Activated naive CD8-positive, alpha-beta T cell treated with anti-CD3 and anti-CD28 coated beads, Interleukin-2, amount 10 ng/mL, durations not matched to agents 7 days and 5 days (primary cell): Measurements from ENCODE around the gene GPC6. TPM values are rescaled to one million over a fixed set of nuclear protein-coding genes. Genes with fewer than 3 reads are reported as not detected.

Experiments
- ATAC-seq: fragments of 150-1000 bp; cut with Tn5 transposase; one replicate; pipeline ENCODE4 v1.10.0; 2021; ENCODE audit warnings: low read depth, moderate library complexity
- POLR2A ChIA-PET: fragments of 350-600 bp; sonication (Branson Sonifier 250); formaldehyde crosslinking; loops from one replicate; lab custom pipeline; 2021; ENCODE audit warnings: antibody characterized with exemption; lab: Charles Lee
- DNase-seq: peaks from one replicate; pipeline ENCODE4 v3.0.0; 2021
- H3K27ac Mint-ChIP-seq: one replicate; pipeline ENCODE4 v1.8.0; 2022; ENCODE audit warnings: mild to moderate bottlenecking, mixed read lengths
- H3K27me3 Mint-ChIP-seq: one replicate; pipeline ENCODE4 v1.8.0; 2022; ENCODE audit warnings: mild to moderate bottlenecking, moderate library complexity, mixed read lengths
- H3K36me3 Mint-ChIP-seq: one replicate; pipeline ENCODE4 v1.8.0; 2021; ENCODE audit warnings: mild to moderate bottlenecking, mixed read lengths
- H3K4me1 Mint-ChIP-seq: one replicate; pipeline ENCODE4 v1.8.0; 2021; ENCODE audit warnings: mixed read lengths
- H3K4me3 Mint-ChIP-seq: one replicate; pipeline ENCODE4 v1.8.0; 2022; ENCODE audit warnings: mild to moderate bottlenecking, moderate library complexity, mixed read lengths
- H3K9me3 Mint-ChIP-seq: one replicate; pipeline ENCODE4 v1.8.0; 2021; ENCODE audit warnings: mixed read lengths
- total RNA-seq, 2 experiments: library from RNA; stranded (reverse); gene quantifications; one replicate each; pipeline ENCODE4 v1.2.3, GENCODE V29; 2021

Gene GPC6
- total RNA-seq, 2 experiments from 2014 or later: not detected

DNA sequence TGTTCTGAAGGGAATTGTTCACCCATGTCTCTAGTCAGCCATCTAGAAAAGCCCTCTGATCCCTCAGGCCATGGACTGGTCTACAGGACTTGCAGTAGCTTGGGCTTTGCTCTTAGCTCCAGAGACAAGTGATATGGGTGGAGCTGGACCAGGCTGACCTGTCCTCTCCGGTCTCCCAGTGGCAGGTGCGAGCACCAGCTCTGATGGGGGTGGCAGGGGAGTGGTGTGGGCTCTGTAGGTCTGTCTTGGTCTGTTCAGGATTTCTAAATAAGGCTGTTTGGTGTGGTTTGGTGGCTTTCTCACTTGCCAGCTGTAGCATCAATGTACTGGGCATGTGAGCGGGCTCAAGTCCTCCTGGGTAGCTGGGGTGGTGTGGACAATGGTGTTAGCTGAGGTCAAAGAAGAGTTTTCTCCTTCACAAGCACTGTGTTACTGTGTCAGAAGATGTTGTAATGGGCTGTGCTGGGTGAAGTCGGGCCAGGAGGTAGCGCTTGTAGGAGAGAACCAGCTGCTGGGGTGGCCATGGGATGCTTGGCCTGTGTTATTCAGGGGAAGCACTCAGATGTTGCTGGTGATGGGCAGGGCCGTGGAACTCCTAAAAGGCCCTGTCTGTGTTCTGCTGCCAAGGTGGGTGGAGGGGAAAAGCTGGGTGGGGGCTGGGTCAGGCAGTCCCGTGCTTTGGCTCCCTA lies 16.9 kb downstream of the GPC6 start:
- Mint-ChIP-seq H3K4me1 (no peaks in the 10 kb centered on the region), H3K9me3 (peaks cover 12% of the 10 kb centered on the region), H3K27ac (no peak overlapping the region), H3K27me3 (no peaks in the 10 kb centered on the region), H3K4me3 (no peak overlapping the region), H3K36me3 (no peaks in the 10 kb centered on the region)
- DNase-seq (no peak), ATAC-seq (no peak)
- POLR2A ChIA-PET: no interaction called here

DNA sequence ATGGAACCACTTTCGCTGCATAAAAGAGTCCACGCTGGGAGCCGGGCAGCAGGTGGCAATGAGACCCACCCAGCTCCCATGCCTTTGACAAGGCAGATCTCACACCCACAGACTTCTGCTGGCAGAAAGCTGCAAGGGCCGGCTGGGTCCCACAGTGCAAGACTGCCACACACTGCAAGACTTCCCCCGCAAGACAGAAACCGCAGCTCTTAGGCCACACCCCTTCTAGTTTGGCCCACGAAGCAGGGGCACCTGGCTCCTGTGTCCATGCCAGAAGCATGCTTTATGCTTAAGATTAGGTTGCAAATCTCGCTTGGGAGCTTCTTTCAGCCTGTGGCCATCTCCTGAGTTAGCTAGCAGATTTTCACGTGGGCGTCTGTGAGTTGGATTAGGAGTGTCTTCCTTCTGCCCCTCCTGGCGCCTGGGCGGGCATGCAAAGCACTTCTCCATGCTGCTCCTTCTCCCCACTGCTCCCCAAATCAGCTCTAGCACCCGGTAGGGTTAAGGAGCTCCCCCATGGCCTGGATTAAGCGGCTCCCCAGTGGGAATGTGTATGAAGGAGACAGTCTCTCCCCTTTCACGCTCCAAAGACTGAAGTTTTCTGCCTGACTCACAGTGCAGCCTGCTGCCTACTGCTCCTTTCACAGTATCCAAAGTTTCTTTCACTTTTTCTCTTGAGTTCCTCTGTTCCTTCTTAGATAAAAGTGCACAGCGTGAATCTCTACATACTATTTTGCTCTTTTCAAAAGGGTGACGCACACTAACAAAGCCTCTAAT lies 17.7 kb downstream of the GPC6 start:
- POLR2A ChIA-PET: no interaction called here
- no peaks in the 10 kb centered on the region for H3K4me1 Mint-ChIP-seq
- DNase-seq: no peak
- no peaks in the 10 kb centered on the region for H3K27me3 Mint-ChIP-seq
- H3K4me3 Mint-ChIP-seq: no peak overlapping the region
- no peaks in the 10 kb centered on the region for H3K36me3 Mint-ChIP-seq
- H3K9me3 Mint-ChIP-seq: peaks cover 7% of the 10 kb centered on the region
- H3K27ac Mint-ChIP-seq: no peak overlapping the region
- ATAC-seq: no peak

DNA sequence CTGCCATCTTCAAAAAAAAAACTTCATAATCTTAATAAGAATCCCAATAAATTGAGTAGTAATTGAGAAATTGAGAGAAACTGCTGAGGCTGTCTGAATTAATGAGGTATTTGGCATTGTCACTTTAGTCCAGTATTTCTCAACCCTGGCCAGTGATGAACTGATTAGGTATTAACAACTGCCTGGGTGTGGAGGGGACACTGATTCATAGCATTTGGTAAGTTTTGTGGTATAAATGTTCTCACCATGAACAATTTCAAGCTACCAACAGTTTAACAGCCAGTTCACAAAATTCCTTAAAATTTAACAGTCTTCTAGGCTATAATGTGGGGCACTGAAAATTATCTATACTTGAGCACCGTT lies 18.3 kb downstream of the GPC6 start:
- Mint-ChIP-seq H3K4me3 (no peak overlapping the region), H3K4me1 (no peaks in the 10 kb centered on the region), H3K27me3 (no peaks in the 10 kb centered on the region), H3K9me3 (peaks cover 4% of the 10 kb centered on the region), H3K27ac (no peak overlapping the region), H3K36me3 (no peaks in the 10 kb centered on the region)
- ATAC-seq (no peak), DNase-seq (no peak)
- POLR2A ChIA-PET: no interaction called here

DNA sequence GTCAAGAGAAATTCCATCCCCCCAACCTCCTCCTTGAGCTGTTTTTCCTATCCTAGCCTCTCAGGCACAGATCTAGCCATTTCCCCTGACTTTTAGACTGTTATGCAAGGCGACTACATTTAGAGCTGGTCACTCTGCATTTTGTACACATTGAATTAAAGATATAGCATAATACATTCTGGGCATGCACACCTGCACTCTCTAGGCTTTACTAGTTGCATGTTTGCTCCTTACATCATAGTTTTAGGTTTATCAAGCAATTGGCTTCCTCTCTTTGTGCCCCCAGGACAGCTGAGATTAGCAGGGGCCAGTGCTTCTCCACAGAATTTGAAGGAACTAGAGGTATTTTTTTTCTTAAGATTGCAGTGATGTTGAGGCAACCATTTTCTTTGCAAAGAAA lies 19.5 kb downstream of the GPC6 start:
- Mint-ChIP-seq H3K4me3 (no peak overlapping the region), H3K36me3 (no peaks in the 10 kb centered on the region), H3K9me3 (peaks cover 2% of the 10 kb centered on the region), H3K4me1 (no peaks in the 10 kb centered on the region), H3K27ac (no peak overlapping the region), H3K27me3 (no peaks in the 10 kb centered on the region)
- POLR2A ChIA-PET: no interaction called here
- ATAC-seq: no peak
- DNase-seq: no peak

DNA sequence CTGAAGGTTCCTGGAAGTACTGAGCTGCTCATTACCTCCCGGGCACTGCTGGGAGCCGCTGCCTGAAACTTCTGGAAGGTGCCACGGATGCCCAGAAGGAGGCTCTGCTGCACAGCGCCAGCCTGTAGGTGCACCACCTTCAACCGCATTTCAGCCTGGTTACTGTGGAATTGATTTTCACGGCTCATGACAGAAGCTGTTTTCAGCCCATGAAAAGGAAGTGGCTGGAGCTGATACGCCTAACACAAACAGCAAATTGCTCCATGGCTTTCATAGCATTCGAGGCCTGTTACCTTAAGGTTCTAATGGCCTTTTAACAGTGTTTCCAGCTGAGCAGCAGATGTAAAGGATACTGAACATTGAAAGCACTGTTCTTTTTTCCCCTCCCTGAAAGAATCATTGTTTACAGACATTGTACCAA lies 22.0 kb downstream of the GPC6 start:
- H3K27me3 Mint-ChIP-seq: no peaks in the 10 kb centered on the region
- no peak overlapping the region for H3K4me3 Mint-ChIP-seq
- H3K36me3 Mint-ChIP-seq: no peaks in the 10 kb centered on the region
- no peak overlapping the region for H3K27ac Mint-ChIP-seq
- POLR2A ChIA-PET: no interaction called here
- no peaks in the 10 kb centered on the region for H3K4me1 Mint-ChIP-seq
- DNase-seq (no peak), ATAC-seq (no peak)
- H3K9me3 Mint-ChIP-seq: no peaks in the 10 kb centered on the region

DNA sequence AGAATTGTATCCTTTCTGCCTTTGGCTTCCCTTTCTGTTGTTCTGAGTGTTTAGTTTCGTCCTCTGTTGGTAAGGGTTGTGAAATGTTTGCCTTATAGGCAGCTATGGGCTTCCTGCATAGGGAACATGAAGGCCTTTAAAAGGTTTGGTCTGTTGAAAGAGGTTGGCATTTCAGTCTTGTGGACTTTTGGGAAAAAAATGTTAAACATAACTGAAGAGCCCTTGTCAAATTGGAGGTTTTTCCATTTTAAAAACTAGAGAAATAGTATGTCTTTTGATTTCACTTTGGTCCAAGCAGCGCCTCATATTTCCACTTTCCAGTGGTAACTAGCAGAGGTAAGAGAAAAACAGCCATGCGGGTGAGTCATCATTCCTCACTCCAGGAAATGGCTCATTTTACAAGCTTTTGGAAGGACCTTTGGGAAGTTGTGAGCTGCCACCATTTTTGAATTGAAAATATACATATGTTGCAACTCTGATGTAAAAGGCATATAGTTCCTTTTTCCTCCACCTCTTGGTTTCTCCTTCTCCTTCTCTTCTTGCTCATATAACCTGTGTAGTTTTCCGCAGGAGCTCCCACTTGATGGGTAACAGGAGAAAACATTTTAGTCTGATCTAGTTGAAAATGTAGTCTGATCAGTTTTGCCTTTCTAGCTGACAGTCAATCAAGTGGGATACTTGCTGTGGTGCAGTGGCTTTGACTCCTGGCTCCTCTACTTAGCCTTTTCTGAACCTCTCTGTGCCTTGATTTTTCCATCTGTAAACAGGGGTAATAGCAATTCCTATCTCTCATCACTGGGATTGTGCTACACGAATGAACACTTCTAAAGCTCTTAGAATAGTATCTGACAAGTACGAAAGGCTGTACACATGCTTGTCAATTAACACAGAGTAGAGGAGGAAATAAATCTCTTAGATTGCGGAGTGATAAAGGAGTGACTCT lies 23.0 kb downstream of the GPC6 start:
- H3K9me3 Mint-ChIP-seq: no peaks in the 10 kb centered on the region
- POLR2A ChIA-PET: no interaction called here
- H3K4me1 Mint-ChIP-seq: no peaks in the 10 kb centered on the region
- H3K4me3 Mint-ChIP-seq: no peak overlapping the region
- no peak overlapping the region for H3K27ac Mint-ChIP-seq
- no peak for ATAC-seq
- H3K27me3 Mint-ChIP-seq: no peaks in the 10 kb centered on the region
- H3K36me3 Mint-ChIP-seq: no peaks in the 10 kb centered on the region
- no peak for DNase-seq

DNA sequence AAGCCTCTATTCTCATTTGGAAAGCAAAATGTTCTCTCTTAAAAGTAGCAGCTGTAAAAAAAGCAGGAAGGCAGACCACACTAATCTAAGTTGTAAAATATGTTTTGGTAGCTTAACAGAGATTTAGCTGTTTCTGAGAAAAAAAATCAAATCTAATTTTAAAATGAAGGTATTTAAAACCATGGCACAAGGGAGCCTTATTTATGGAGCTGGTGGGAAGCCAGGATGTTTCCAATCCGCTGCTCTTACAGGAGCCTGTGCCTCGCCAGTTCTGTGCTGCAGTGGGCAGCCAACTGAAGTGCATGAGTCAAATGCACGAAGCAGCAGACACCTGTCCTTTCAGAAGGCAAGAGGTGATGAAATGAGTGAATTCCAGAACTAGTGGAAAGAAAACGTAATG lies 28.2 kb downstream of the GPC6 start:
- H3K4me1 Mint-ChIP-seq: no peaks in the 10 kb centered on the region

DNA sequence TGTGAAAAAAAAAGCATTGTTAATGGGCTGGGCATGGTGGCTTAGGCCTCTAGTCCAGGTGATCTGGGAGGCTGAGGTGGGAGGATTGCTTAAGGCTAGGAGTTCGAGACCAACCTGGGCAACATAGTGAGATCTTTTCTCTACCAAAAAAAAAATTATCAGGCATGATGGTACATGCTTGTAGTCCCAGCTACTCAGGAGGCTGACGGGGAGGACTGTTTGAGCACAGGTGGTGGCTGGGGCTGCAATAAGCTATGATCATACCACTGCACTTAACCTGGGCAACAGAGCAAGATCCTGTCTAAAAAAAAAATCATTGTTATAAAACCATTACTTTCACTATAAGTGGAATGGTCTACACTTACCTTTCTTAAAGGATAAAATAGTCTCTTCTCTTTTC lies 30.4 kb downstream of the GPC6 start:
- H3K27me3 Mint-ChIP-seq: no peaks in the 10 kb centered on the region
- POLR2A ChIA-PET: no interaction called here
- DNase-seq: no peak
- no peaks in the 10 kb centered on the region for H3K4me1 Mint-ChIP-seq
- H3K36me3 Mint-ChIP-seq: no peaks in the 10 kb centered on the region
- H3K4me3 Mint-ChIP-seq: no peak overlapping the region
- no peak for ATAC-seq
- H3K27ac Mint-ChIP-seq: no peak overlapping the region
- no peaks in the 10 kb centered on the region for H3K9me3 Mint-ChIP-seq

More for the DNA sequence above, 28.2 kb downstream of the GPC6 start:
- no peak for DNase-seq
- no peak overlapping the region for H3K27ac Mint-ChIP-seq
- POLR2A ChIA-PET: no interaction called here
- H3K36me3 Mint-ChIP-seq: no peaks in the 10 kb centered on the region
- H3K27me3 Mint-ChIP-seq: no peaks in the 10 kb centered on the region
- no peak overlapping the region for H3K4me3 Mint-ChIP-seq
- no peaks in the 10 kb centered on the region for H3K9me3 Mint-ChIP-seq
- ATAC-seq: no peak

DNA sequence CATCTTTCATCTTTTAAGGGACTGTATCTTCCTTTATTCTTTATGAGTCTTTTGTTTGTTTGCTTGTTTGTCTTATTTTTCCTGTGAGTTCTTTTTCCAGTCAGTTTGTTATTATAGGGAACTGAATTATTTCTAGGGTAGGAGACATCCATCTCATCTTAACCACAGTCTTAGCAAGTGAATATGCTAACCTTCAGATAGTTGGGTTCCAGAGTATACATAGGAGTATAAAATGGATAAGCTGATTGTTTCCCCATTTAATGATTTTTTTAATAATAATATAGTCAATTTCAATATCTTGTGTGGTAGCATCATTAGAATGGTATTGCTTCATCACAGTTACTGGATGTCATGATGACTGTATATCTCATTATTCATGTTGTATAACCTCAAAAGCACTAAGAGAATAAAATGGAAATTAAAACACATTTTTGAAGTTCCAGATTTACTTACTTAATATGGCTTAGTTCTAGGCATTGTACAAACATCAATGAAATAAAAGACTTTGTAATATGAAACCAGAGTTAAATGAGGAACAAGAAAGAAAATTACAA lies 33.0 kb downstream of the GPC6 start:
- Mint-ChIP-seq H3K27ac (no peak overlapping the region), H3K4me3 (no peak overlapping the region)

DNA sequence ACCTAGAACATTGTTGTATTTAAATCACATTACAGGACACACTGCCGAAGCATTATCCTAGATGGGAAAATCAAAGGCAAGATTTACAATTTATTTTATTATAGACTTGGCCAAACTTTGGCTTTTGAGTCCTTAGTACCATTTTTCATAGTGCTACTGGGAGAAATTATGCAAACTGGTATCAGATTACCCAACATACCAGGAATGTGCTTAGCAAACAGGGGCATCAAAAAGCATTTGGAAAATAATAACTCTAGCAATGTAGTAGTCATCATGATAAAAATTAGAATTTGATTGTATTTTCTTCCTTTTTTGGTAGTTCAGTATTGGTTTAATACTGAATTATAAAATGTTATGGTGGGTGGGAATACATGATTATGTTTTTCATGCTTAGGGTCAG lies 34.0 kb downstream of the GPC6 start:
- no peak for ATAC-seq
- Mint-ChIP-seq H3K4me1 (no peaks in the 10 kb centered on the region), H3K27me3 (no peaks in the 10 kb centered on the region), H3K9me3 (no peaks in the 10 kb centered on the region), H3K4me3 (no peak overlapping the region), H3K36me3 (no peaks in the 10 kb centered on the region), H3K27ac (no peak overlapping the region)
- no peak for DNase-seq
- POLR2A ChIA-PET: no interaction called here

More for the DNA sequence above, 33.0 kb downstream of the GPC6 start:
- POLR2A ChIA-PET: no interaction called here
- ATAC-seq: no peak
- DNase-seq: no peak
- Mint-ChIP-seq H3K27me3 (no peaks in the 10 kb centered on the region), H3K4me1 (no peaks in the 10 kb centered on the region), H3K9me3 (no peaks in the 10 kb centered on the region), H3K36me3 (no peaks in the 10 kb centered on the region)

DNA sequence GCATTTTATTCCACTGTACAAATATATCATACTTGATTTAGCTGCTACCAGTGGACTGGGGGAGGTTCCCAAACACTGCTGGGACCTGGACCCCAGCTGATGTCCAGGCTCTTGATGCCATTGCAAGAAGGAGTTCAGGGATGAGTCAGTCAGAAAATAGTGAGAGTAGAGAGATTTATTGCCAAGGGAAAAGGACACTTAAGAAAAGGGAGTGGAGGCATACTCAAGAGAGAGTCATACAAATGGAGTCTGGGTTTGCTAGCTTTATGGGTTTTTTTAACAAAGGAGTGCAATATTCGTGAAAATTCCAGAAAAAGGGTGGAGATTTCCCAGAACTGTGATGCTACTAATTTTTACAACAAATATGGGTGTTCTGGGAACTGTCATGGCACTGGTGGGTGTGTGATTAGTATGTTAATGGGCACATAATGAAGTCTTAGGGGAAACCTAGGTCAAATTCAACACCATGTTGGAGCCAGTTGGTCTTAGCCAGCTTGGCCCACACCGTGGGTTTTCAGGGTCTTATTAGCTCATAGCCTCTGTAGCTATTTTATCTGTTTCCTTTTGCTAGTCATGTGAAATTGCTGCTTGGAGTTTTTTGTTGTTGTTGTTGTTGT lies 36.2 kb downstream of the GPC6 start:
- Mint-ChIP-seq H3K4me1 (no peaks in the 10 kb centered on the region), H3K4me3 (no peak overlapping the region), H3K27ac (no peak overlapping the region), H3K9me3 (no peaks in the 10 kb centered on the region), H3K27me3 (no peaks in the 10 kb centered on the region), H3K36me3 (no peaks in the 10 kb centered on the region)
- DNase-seq (no peak), ATAC-seq (no peak)
- POLR2A ChIA-PET: no interaction called here

DNA sequence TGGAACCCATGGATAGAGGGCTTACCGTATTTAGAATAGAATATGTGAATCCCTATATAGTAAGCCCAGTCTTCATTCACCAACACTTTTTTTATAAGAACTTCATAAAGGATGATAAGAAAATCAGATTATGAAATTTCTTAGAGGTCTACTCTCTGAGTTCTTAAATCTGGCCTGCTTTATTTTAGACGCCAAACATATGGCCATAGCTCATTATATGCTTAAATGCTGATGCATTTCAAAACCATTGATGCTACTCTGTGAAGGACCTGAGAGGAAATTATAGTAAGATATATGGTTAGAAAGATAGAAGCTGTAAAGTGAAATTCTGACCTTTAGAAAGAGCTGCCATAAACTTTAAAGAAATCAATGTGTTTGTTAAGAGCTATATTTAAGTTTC lies 38.3 kb downstream of the GPC6 start:
- H3K9me3 Mint-ChIP-seq: no peaks in the 10 kb centered on the region
- H3K4me3 Mint-ChIP-seq: no peak overlapping the region
- H3K4me1 Mint-ChIP-seq: no peaks in the 10 kb centered on the region
- no peak for ATAC-seq
- H3K36me3 Mint-ChIP-seq: no peaks in the 10 kb centered on the region
- no peak for DNase-seq
- no peak overlapping the region for H3K27ac Mint-ChIP-seq
- POLR2A ChIA-PET: no interaction called here
- no peaks in the 10 kb centered on the region for H3K27me3 Mint-ChIP-seq

DNA sequence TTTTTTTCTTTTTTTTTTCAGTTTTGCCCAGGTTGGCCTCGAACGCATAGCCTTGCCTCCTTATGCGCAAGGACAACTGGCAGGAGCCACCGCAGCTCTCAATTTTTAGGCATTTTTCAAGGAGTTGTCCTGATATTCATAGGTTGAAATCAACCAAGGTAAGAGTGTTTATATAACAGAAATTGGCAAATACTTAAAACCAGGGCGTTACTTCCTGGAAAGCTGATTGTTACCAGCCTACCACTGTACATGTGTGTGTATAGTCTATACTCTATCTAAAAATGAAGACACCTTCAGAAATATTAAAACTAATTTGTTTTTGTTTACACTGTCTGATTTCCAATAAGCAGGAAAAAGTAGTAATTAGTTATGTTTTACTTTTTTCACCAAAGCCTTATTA lies 39.2 kb downstream of the GPC6 start:
- no peaks in the 10 kb centered on the region for H3K4me1 Mint-ChIP-seq
- no peaks in the 10 kb centered on the region for H3K27me3 Mint-ChIP-seq
- no peaks in the 10 kb centered on the region for H3K36me3 Mint-ChIP-seq
- POLR2A ChIA-PET: no interaction called here
- no peak for DNase-seq
- H3K9me3 Mint-ChIP-seq: no peaks in the 10 kb centered on the region
- H3K4me3 Mint-ChIP-seq: no peak overlapping the region
- H3K27ac Mint-ChIP-seq: no peak overlapping the region
- no peak for ATAC-seq
